Lower lobe of right lung (tissue), 2 donors: Measurements from ENCODE around the gene SORL1. TPM values are rescaled to one million over a fixed set of nuclear protein-coding genes. Genes with fewer than 3 reads are reported as not detected.

ENCODE experiments used
- ATAC-seq, 2 donors: fragments of 200-7000 bp; cut with Tn5 transposase; one replicate each; pipeline ENCODE4 v1.9.1; 2020 to 2022; ENCODE audit warnings: mild to moderate bottlenecking in 2 of 2, moderate library complexity in 2 of 2
- DNase-seq: peaks from one replicate; pipeline ENCODE4 v3.0.0-alpha.2; 2020
- H3K27ac ChIP-seq: fragments of 200-600 bp; one replicate; pipeline ENCODE4 v1.8.0; 2022
- H3K27me3 ChIP-seq: fragments of 200-600 bp; one replicate; pipeline ENCODE4 v1.8.0; 2022; ENCODE audit warnings: low read depth
- H3K36me3 ChIP-seq: fragments of 200-600 bp; one replicate; pipeline ENCODE4 v1.8.0; 2022; ENCODE audit warnings: mild to moderate bottlenecking
- H3K4me1 ChIP-seq: fragments of 200-600 bp; one replicate; pipeline ENCODE4 v1.8.0; 2022
- H3K4me3 ChIP-seq: fragments of 200-600 bp; one replicate; pipeline ENCODE4 v1.8.0; 2022; ENCODE audit warnings: mild to moderate bottlenecking
- H3K9me3 ChIP-seq: fragments of 200-600 bp; one replicate; pipeline ENCODE4 v1.8.0; 2022
- CTCF ChIP-seq: fragments of 200-600 bp; IDR thresholded peaks from one replicate; pipeline ENCODE4 v1.8.0; 2022; ENCODE audit warnings: antibody characterized with exemption, mild to moderate bottlenecking
- intact Hi-C: fragments of 100-400 bp; cut with DNase I; formaldehyde crosslinking; loops from one replicate; pipeline ENCODE4 v1.11.0; 2022
- total RNA-seq: library from RNA; stranded (reverse); fragmentation: NEBNext Ultra II Directional; extraction: Animal tissue kit (Norgen Biotek cat#: 25700); gene quantifications from one replicate; pipeline ENCODE4 v1.2.1, GENCODE V29; 2021
- donor health status: DM: no; HTN: yes; CAD: no; lungs with severe emphysema.

Gene SORL1
- total RNA-seq, 1 donor from 2014 or later: 74.0 TPM

- TF ChIP-seq CTCF: no peak
- H3K27ac ChIP-seq: no peak overlapping the region
- H3K9me3 ChIP-seq: no peaks in the 10 kb centered on the region
- H3K36me3 ChIP-seq: peaks cover 53% of the 10 kb centered on the region
- H3K4me1 ChIP-seq: peaks cover 19% of the 10 kb centered on the region
- intact Hi-C loops: no loop called here
- no peaks in the 10 kb centered on the region for H3K27me3 ChIP-seq
- H3K4me3 ChIP-seq: no peak overlapping the region
- ATAC-seq (no peak), DNase-seq (no peak)
Measured at GRCh38 chr11:121626980-121627379, 174.9 kb downstream of the SORL1 start.

GRCh38 chr11:121630041-121630440 is 177.9 kb downstream of the SORL1 start:
- intact Hi-C loops: no loop called here
- Histone ChIP-seq H3K4me3 (no peak overlapping the region), H3K36me3 (peaks cover 34% of the 10 kb centered on the region), H3K9me3 (no peaks in the 10 kb centered on the region), H3K4me1 (peaks cover 19% of the 10 kb centered on the region), H3K27me3 (no peaks in the 10 kb centered on the region), H3K27ac (no peak overlapping the region)
- no peak for DNase-seq
- no peak for ATAC-seq
- no peak for TF ChIP-seq CTCF

GRCh38 chr11:121631456-121631855 is 179.3 kb downstream of the SORL1 start:
- intact Hi-C loops: no loop called here
- no peak overlapping the region for H3K4me3 ChIP-seq
- peaks cover 6% of the 10 kb centered on the region for H3K4me1 ChIP-seq
- no peaks in the 10 kb centered on the region for H3K9me3 ChIP-seq
- H3K27me3 ChIP-seq: no peaks in the 10 kb centered on the region
- ATAC-seq (no peak), DNase-seq (no peak)
- H3K27ac ChIP-seq: no peak overlapping the region
- peaks cover 24% of the 10 kb centered on the region for H3K36me3 ChIP-seq
- TF ChIP-seq CTCF: no peak

- Histone ChIP-seq H3K4me1 (no peaks in the 10 kb centered on the region), H3K27me3 (no peaks in the 10 kb centered on the region), H3K9me3 (no peaks in the 10 kb centered on the region), H3K27ac (no peak overlapping the region), H3K4me3 (no peak overlapping the region), H3K36me3 (no peaks in the 10 kb centered on the region)
- DNase-seq (no peak), ATAC-seq (no peak)
- intact Hi-C loops: no loop called here
- no peak for TF ChIP-seq CTCF
Measured at GRCh38 chr11:121634273-121634672, 182.2 kb downstream of the SORL1 start.

GRCh38 chr11:121634889-121635288 is 182.8 kb downstream of the SORL1 start:
- Histone ChIP-seq H3K27ac (no peak overlapping the region), H3K9me3 (no peaks in the 10 kb centered on the region), H3K4me3 (no peak overlapping the region), H3K36me3 (no peaks in the 10 kb centered on the region), H3K4me1 (no peaks in the 10 kb centered on the region), H3K27me3 (no peaks in the 10 kb centered on the region)
- ATAC-seq (no peak), DNase-seq (no peak)
- no peak for TF ChIP-seq CTCF
- intact Hi-C loops: no loop called here
